ENCODE results near the gene PSMD9.
"Not testable (repeated sequence)": the region's sequence is repeated elsewhere in the genome, so short reads cannot be mapped to it uniquely, and the experiment has no call there.

Gene PSMD9

DNA sequence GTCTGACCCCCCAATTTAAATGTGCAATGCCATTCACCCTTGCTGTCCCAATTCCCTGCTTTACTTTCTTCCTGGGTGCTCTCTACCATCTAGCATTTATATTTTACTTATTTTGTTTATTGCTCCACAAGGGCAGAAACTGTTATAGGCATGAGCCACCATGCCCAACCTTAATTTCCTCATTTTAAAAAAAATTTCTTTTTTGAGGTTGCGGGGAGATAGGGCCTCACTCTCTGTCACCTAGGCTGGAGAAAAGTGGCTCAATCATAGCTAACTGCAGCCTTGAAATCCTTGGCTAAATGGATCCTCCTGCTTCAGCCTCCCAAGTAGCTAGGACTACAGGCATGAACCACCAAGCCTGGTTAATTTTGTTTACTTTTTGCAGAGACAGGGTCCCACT, 42.9 kb upstream of the PSMD9 start:
- no peaks in the 10 kb centered on the region for H3K9me3 ChIP-seq
- no peak overlapping the region for H3K4me3 ChIP-seq (ENCODE audit: low read depth in 1 of 2, low read length in 1 of 2)
- peaks cover 19 to 21% of the 10 kb centered on the region in 2 experiments for H3K4me1 ChIP-seq (ENCODE audit: control insufficient read depth in 1 of 2, insufficient read depth in 1 of 2, low read depth in 1 of 2, low read length in 1 of 2)
- peak overlapping the region; percentile 50 for H3K27ac ChIP-seq
- TF ChIP-seq, protein P1, sequence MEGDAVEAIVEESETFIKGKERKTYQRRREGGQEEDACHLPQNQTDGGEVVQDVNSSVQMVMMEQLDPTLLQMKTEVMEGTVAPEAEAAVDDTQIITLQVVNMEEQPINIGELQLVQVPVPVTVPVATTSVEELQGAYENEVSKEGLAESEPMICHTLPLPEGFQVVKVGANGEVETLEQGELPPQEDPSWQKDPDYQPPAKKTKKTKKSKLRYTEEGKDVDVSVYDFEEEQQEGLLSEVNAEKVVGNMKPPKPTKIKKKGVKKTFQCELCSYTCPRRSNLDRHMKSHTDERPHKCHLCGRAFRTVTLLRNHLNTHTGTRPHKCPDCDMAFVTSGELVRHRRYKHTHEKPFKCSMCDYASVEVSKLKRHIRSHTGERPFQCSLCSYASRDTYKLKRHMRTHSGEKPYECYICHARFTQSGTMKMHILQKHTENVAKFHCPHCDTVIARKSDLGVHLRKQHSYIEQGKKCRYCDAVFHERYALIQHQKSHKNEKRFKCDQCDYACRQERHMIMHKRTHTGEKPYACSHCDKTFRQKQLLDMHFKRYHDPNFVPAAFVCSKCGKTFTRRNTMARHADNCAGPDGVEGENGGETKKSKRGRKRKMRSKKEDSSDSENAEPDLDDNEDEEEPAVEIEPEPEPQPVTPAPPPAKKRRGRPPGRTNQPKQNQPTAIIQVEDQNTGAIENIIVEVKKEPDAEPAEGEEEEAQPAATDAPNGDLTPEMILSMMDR (IDR thresholded peaks at IDR 0.05): no peak
- no peaks in the 10 kb centered on the region for H3K36me3 ChIP-seq
- H3K27me3 ChIP-seq: no peaks in the 10 kb centered on the region

DNA sequence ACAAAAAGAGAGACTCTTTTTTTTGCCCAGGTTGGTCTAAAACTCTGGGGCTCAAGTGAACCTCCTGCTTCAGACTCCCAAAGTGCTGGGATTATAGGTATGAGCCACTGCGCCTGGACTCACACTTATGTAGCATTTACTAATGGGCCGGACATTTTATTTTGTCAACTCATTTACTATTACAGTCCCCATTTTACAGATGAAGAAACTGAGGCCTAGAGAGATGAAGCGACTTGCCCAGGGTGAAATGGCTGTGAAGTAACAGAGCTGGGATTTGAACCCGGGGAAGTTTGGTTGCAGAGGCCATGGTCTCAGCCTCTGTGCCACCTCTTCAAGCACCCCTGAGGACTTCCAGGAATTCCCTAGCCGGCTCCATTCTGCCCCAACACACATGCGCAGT, 39.4 kb upstream of the PSMD9 start:
- Histone ChIP-seq H3K27ac (peak overlapping the region; percentile 81), H3K9me3 (no peaks in the 10 kb centered on the region), H3K4me1 (ENCODE audit: control insufficient read depth in 1 of 2, insufficient read depth in 1 of 2, low read depth in 1 of 2, low read length in 1 of 2) (peaks cover 19% of the 10 kb centered on the region in 2 experiments), H3K27me3 (no peaks in the 10 kb centered on the region), H3K4me3 (ENCODE audit: low read depth in 1 of 2, low read length in 1 of 2) (peak overlapping the region; percentile 19 to 42), H3K36me3 (no peaks in the 10 kb centered on the region)
- TF ChIP-seq, protein P1 (IDR thresholded peaks at IDR 0.05): no peak

DNA sequence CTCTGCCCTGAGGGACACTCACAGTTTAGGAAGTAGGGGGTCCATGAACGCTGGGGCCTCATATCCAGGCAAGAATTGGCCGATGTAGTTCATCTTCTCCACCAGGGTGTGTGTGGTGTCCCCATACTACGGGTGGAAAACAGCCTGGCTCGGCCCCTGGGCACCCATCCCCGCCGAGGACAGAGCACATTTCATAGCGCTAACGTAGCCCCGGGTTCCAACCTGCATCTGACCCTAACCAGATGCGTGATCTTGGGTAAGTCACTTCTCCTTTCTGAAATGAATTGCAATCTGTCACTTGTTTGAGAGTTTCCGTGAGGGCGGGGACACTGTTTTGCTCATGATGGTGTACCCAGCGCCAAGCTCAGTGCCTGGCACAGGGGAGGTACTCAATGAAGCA, 38.9 kb upstream of the PSMD9 start:
- Histone ChIP-seq H3K4me1 (ENCODE audit: control insufficient read depth in 1 of 2, insufficient read depth in 1 of 2, low read depth in 1 of 2, low read length in 1 of 2) (peaks cover 21% of the 10 kb centered on the region in 2 experiments), H3K4me3 (ENCODE audit: low read depth in 1 of 2, low read length in 1 of 2) (peak overlapping the region; percentile 19 to 42), H3K36me3 (no peaks in the 10 kb centered on the region), H3K27ac (peak overlapping the region; percentile 81), H3K9me3 (no peaks in the 10 kb centered on the region), H3K27me3 (no peaks in the 10 kb centered on the region)
- TF ChIP-seq, protein P1 (IDR thresholded peaks at IDR 0.05): no peak

DNA sequence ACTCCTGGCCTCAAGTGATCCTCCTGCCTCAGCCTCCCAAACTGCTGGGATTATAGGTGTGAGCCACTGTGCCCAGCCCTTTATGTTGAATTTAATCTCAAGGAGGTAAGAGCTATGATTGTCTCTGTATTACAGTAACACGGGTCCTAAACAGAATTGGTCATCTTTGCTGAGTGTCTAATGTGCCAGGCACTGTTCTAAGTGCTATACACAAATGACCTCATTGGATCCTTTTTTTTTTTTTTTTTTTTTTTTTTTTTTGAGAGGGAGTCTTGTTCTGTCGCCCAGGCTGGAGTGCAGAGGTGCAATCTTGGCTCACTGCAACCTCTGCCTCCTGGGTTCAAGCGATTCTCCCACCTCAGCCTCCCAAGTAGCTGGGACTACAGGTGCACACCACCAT, 36.2 kb upstream of the PSMD9 start:
- H3K4me3 ChIP-seq (ENCODE audit: low read depth in 1 of 2, low read length in 1 of 2); H3K27ac ChIP-seq; H3K36me3 ChIP-seq; H3K9me3 ChIP-seq; H3K27me3 ChIP-seq: not testable (repeated sequence)
- H3K4me1 ChIP-seq (ENCODE audit: control insufficient read depth in 1 of 2, insufficient read depth in 1 of 2, low read depth in 1 of 2, low read length in 1 of 2): peaks cover 35 to 45% of the 10 kb centered on the region in 2 experiments

DNA sequence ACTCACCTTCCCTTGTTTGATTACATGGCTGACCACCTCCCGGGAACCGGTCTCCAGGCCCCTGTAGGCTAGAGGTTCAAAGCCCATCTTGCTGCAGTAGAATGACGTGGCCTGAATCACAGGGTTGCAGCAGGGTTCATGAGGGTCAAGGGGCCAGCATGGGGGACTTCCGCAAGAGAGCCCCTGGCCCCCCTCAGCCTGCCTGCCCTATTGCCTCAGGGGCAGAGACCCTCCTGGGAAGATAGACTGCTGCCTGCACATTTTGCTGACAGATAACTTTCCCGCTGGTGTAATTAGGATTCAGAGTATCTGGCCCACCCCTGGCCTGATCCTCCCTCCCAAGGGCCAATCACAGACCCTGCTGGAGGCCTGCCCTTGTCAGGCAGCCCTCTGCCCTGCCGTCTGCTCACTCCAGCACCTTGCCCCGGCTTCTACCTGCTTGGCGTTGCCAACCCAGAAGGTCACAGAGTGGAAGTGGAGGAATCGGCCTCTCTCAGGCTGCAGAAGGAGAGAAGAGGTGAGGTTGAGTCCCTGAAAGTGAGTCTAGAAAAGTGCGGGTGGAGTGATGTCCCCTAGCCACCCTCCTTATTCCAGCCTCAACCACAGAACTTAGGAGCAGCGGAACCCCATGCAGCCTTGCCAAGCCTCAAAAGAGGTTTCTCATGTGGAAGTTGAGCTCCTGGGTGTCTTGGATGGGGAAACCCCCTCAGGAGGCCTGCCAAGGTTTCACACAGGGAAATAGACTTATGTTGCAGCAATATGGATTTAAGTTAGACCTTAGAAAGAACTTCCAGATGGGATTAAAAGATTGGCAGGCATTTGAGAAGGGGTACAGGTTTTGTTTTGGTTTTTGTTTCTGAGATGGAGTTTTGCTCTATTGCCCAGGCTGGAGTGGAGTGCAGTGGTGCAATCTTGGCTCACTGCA, 31.0 kb upstream of the PSMD9 start:
- TF ChIP-seq, protein P1 (IDR thresholded peaks at IDR 0.05): no peak
- no peaks in the 10 kb centered on the region for H3K36me3 ChIP-seq
- peak overlapping the region; percentile 57 for H3K27ac ChIP-seq
- no peaks in the 10 kb centered on the region for H3K9me3 ChIP-seq
- H3K4me1 ChIP-seq (ENCODE audit: control insufficient read depth in 1 of 2, insufficient read depth in 1 of 2, low read depth in 1 of 2, low read length in 1 of 2): peaks cover 35 to 49% of the 10 kb centered on the region in 2 experiments
- H3K27me3 ChIP-seq: no peaks in the 10 kb centered on the region
- no peak overlapping the region for H3K4me3 ChIP-seq (ENCODE audit: low read depth in 1 of 2, low read length in 1 of 2)

DNA sequence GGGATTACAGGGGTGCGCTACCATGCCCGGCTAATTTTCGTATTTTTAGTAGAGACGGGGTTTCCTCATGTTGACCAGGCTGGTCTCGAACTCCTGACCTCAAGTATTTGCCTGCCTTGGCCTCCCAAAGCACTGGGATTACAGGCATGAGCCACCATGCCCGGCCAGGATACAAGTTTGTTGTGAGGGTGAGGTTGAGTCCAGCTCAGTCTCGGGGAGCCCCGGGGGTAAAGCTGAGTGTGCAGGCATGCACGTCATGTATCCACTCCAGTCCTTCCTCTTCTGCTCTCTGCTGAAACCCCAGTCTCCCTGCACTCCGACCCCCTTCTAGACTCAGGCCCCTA, 30.3 kb upstream of the PSMD9 start:
- H3K4me1 ChIP-seq (ENCODE audit: control insufficient read depth in 1 of 2, insufficient read depth in 1 of 2, low read depth in 1 of 2, low read length in 1 of 2): peaks cover 35 to 49% of the 10 kb centered on the region in 2 experiments
- H3K4me3 ChIP-seq (ENCODE audit: low read depth in 1 of 2, low read length in 1 of 2): no peak overlapping the region
- H3K27ac ChIP-seq: no peak overlapping the region
- no peaks in the 10 kb centered on the region for H3K36me3 ChIP-seq
- no peaks in the 10 kb centered on the region for H3K27me3 ChIP-seq
- no peaks in the 10 kb centered on the region for H3K9me3 ChIP-seq
- TF ChIP-seq, protein P1 (IDR thresholded peaks at IDR 0.05): no peak

Measured in neutrophil (primary cell).